Upper lobe of left lung (tissue), 4 donors: ENCODE results near the gene ACSM4.

Experiments
- POLR2AphosphoS5 ChIP-seq, 2 donors: sonication (generic); formaldehyde crosslinking; IDR thresholded peaks; one replicate each; pipeline ENCODE4 v1.5.1; 2017; ENCODE audit warnings: antibody characterized with exemption in 2 of 2
- TF ChIP-seq, protein P1 (sequence below), 6 experiments: fragments of 450-650 bp in 4 of 6; fragments of 200-600 bp in 2 of 6; sonication (generic) in 2 of 6; IDR thresholded peaks; one replicate each; pipeline ENCODE4 v1.5.1; 2016 to 2019; ENCODE audit warnings: antibody characterized with exemption in 6 of 6

DNA sequence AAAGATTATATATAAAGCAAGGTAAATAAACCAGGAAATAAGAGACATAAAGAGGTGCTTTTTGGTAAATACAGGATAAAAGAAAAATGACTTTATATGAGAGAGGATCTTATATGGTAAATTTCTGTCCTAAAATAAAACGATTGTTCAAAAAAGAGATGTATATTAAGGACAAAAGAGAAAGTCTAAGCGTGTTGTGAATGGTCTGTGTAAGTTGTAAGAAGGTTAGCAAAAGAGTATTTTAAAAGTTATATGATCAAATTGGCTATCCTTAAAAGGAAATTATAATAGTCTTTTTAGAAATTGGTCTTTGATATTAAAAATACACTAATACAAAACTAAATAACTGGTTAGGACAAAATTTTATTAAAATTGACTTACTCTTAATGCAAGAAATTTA is 14.1 kb upstream of the ACSM4 start:
- TF ChIP-seq POLR2AphosphoS5 (IDR thresholded peaks at IDR 0.05) = no peak
- TF ChIP-seq, protein P1, sequence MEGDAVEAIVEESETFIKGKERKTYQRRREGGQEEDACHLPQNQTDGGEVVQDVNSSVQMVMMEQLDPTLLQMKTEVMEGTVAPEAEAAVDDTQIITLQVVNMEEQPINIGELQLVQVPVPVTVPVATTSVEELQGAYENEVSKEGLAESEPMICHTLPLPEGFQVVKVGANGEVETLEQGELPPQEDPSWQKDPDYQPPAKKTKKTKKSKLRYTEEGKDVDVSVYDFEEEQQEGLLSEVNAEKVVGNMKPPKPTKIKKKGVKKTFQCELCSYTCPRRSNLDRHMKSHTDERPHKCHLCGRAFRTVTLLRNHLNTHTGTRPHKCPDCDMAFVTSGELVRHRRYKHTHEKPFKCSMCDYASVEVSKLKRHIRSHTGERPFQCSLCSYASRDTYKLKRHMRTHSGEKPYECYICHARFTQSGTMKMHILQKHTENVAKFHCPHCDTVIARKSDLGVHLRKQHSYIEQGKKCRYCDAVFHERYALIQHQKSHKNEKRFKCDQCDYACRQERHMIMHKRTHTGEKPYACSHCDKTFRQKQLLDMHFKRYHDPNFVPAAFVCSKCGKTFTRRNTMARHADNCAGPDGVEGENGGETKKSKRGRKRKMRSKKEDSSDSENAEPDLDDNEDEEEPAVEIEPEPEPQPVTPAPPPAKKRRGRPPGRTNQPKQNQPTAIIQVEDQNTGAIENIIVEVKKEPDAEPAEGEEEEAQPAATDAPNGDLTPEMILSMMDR (IDR thresholded peaks at IDR 0.05) = no peak
